HG03521 (cell line): ENCODE data around the gene KLK11.

Experiments used
- ATAC-seq: cut with Tn5 transposase; IDR thresholded peaks from one replicate; pipeline ENCODE4 v1.9.1; 2021; ENCODE audit warnings: mild to moderate bottlenecking, moderate library complexity; ENCODE audit not compliant: unreplicated experiment

KLK11 gene

DNA sequence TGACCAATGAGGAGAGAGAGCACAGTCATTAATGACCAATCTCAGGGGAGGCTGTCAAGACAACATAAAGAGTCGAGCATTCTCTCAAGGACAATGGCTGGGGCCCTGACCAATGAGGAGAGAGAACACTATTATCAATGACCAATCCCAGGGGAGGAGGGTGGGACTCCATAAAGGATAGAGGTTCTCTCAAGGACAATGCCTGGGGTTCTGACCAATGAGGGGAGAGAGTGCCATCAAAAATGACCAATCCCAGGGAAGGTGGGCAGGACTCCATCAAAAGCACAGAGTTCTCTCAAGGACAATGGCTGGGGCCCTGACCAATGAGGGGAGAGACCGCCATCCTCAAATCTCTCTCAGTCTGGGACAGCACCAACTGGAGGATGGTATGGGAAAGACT, 3.3 kb upstream of the KLK11 start:
- ATAC-seq, result no peak

DNA sequence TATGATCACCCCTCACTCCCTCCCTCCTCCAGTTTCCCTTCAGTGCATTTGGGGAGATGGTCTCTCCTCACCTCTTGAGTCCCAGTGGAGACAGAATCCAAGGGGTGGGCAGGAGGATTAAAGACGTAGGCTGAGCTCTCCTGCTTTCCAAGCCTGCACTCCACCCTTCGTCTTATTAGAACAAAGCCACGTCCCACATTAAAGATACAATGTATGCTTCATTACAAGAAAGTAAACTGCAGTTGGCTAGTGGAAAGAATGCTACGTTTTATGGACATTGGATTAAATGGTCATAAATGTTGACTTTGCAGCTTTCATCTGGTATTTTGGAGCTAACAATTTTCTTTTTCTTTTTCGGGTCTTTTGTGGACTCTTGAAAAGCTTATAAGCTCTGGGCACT, 1.5 kb upstream of the KLK11 start:
- ATAC-seq, result no peak

DNA sequence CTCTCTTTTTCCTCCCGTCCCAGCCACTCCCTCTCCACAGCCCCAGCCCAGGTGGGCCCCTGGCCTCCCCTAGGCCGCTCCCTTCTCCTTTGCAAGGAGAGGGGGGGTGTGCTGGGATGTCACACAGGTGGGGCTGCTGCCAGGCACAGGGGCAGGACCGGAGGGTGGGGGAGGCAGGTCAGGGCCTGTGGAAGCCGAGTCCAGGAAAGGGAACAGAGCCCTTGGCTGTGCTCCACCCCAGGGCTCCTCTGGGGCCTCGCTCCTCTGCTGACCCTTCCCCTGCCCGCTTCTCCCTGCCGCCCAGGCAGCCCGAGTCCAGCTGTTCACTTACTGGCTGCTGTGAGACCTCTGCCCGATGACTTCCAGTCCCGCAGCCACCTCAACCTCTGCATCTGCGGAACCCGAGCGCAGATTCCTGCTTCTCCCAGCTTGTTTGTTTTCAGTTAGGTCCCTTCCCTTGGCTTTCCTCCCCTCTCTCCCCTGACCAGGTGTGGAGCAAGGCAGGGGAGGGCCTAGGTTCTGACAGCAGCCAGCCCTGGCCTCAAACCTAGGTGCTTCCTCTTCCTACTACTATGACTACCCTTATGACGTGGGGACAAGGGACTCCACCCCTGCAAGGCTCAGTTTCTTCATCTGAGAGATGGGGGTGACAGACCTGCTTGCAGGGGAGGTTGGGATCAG, 850 bp upstream of the KLK11 start:
- ATAC-seq, result no peak

DNA sequence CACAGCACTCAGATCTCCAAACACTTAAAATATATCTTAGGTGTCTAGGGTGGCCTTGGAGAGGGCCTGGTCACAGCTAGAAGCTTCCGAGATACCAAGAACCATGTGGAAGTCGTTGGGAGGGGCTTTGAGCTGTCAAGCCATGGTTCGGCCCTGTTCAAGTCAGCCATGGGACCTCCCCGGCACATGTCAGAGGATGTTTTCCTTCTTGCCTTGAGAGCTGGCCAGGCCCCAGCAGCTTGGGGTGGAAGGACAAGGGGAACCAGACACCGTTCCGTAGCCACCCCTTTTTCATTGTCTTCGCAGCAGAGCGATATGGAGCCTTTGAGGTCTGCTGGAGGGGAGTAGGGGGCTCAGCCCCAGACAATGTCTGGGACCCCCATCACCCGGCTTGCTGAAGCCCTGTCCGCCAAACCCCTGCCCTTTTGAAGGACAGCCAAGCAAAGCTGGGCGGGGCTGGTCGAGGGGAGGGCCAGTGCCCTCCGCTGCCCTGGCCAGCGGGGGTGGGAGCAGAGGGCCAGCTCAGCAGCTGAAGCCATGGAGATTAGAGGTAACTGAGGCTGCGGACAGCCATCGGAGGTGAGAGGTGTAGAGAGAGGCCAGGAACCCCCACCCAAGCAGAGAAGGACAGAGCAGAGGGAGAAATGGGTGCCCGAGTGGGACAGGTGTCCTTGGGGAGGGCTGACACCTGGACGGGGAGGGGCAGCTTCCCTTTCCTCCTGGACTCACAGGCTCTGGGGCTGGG, 435 bp downstream of the KLK11 start:
- ATAC-seq, result no peak

DNA sequence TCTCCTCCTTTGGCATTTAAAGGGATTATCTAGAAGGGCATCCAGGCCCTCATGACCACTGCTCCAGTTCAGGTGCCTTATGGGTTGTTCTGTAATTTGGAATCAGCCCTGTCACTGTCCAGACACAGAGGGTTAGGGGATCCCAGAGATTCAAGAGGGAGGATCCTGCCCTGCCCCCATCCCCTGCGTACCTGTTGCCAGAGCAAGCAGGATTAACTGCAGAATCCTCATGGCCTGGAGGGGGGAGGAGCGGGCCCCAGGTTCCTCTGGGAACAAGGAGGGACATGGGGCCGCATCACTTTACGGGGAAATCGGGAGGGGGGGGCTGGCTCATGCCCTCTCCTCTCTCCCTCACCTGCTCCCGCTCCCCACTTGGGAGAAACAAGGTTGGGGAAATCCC, 1.0 kb downstream of the KLK11 start:
- no peak for ATAC-seq

DNA sequence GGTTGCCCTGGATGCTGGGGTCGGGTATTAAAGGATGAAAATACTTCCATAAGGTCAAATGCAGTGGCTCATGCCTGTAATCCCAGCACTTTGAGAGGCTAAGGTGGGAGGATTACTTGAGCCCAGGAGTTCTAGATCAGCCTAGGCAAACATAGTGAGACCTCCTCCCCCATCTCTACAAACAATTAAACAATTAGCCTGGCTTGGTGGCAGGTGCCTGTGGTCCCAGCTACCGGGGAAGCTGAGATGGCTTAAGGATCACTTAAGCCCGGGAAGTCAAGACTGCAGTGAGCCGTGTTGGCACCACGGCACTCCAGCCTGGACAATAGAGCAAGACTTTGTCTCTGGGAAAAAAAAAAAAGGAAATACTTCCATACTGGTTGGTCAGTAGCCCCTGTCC, 1.5 kb downstream of the KLK11 start:
- no peak for ATAC-seq

DNA sequence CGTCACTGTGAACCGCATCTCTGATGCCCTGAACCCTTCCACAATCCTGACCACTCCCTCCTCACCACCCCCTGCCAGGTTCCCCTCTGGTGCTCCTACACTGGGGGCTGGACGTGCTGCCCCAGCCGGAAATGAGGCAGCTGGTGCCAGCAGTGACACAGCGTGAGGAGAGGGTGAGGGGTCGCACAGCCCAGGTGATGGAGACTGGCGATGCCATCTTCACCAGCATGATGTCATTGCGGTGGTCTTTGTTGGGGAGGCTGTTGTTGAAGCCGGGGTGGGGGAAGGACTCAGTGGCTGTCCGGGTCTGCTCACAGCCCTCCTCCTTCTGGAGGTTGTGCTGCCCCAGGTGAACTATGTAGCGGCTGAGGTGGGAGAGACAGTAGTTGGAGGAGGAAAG, 2.5 kb downstream of the KLK11 start:
- no peak for ATAC-seq

DNA sequence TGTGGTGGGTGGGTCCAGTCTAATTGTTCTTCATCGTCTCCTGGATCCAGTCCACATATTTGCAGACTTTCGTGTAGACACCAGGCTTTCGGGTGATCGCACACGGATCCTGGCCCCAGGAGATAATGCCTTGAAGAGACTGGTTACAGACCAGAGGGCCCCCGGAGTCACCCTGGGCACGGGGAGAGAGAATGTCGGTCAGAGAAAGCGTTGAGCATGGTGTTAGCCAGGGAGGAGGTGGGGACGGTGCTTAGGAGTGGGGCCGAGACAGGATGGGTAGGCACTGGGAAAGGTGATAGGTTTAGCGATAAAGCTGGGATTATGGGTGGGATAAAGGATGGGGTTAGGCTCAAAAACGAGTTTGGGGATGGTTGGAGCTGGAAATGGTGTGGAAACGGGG, 3.9 kb downstream of the KLK11 start:
- ATAC-seq, result no peak

DNA sequence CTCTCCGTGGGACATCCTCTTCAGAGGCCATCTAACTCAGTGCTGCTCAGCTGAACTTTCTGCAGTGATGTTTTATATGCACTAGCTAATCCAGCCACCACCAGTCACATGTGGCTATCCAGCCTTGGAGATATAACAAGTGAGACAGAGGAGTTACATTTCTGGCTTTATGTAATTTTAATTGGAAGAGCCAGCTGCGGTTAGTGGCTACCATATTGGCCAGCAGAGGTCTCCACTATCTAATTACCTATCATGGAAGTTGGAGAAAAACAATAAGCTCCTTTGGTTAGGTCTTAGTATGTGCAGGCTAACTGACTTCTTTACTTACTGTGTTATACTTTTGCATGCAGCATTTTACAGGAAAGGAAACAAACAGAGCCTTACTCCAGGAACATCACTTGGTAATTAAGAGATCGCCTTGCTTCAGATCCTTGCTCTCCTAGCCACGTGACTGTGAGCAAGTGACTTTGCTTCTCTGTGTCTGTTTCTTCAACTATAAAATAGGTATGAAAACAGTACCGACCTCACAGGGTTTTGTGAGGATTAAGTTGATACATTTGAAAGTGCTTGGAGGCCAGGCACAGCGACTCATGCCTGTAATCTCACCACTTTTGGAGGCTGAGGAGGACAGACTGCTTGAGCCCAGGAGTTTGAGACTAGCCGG, 5.3 kb downstream of the KLK11 start:
- ATAC-seq, result no peak

DNA sequence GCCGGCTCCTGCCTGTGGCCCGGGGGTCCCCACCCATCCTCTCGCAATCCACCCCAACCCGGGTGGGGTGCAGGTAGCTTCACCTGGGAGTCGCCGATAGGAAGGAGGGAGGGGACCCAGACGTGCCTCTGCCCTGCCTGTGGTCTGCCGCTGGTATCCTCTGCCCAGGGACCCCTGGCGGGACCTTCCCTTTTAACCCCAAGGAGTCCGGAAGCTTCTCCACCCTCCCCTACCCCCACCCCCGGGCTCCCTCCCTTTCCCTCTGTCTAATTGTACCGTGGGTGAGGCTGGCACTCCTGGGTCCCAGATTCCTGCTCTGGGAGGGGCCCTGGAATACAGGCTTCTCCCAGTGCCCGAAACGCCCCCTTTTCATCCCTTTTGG, 6.9 kb downstream of the KLK11 start, which contains the start of gene KLK10:
TSS of gene KLK10 (minus strand) at position 166 of the 382 bp plus-strand sequence. CDS start 579 bp downstream, outside the sequence.
- no peak for ATAC-seq

DNA sequence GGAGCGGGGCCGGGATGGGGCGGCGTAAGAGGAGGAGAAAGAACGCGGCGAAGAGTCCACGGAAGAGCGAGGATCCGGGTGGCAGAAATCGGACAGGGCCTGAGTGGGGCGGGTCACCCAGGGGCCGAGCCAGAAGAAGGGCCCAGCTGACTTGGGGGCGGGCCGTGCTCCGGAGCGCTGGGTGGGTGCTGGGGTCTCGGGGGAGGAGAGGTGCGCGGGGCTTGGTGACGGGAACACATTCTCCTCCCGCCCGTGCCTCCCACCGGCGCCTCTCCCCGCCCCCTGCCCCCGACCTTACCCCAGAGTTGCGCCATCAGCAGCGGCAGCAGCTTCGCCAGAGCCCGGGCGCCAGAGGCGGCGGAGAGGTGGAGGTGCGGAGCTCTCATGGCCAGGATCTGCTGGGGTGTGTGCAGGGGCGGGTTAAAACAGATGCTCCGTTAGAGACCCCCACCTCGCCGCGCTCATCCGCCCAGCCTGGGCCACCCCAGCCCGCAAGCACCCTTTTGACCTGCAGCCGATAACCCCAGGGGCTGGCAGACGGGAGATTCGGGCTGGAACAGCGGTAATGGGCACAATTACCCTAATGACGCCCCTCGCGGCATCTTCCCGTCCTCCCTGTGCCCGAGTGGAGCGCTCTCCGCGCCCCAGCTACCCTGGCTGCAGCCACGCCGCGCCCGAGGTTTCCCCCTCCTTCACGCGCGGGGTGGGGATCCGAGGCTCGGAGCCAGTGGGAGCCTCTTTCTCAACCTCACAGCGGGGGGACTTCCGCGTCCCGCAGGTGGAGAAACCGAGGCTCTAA, 7.5 kb downstream of the KLK11 start:
- no peak for ATAC-seq

DNA sequence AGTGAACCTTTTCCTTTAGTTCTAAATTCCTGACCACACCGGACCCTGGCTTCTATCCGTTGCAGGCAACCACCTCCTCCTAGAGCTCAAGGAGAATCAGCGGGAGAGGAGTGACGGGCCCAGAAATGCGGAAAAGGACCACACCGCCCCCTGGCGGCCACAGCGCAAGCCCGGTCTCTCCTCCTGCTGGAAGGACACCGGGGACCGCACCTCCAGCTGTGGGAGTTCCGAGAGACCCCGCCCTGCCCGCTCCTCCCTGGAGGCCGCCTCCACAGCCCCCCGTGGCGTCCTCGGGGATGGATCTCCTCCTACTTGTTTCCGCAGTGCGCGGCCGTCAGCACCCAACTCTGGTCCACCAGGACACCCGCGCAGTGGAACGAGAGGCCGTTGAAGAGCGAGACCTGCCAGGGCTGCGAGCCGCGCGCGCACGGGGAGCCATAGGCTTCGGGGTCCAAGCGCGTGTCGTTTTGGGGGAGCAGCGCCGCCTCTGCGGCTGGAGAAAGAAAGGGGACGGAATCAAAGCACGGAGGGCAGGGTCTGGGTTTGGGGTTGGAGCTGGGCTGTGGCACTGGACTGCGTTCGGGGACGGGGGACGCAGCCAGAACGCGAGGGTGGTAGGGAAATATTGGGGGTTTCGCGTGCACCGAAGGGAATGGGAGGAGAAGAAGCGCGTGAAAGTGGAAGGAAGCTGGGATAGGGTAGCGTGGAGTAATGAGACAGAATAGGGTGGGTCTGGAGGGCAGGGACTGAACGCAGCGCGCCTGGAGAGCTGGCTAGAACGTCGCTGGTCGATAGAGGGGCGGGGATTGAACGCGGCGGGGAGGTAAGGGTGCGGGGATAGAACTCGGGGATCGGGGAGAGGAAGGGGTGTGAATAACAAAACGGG, 9.4 kb downstream of the KLK11 start:
- ATAC-seq, result no peak

DNA sequence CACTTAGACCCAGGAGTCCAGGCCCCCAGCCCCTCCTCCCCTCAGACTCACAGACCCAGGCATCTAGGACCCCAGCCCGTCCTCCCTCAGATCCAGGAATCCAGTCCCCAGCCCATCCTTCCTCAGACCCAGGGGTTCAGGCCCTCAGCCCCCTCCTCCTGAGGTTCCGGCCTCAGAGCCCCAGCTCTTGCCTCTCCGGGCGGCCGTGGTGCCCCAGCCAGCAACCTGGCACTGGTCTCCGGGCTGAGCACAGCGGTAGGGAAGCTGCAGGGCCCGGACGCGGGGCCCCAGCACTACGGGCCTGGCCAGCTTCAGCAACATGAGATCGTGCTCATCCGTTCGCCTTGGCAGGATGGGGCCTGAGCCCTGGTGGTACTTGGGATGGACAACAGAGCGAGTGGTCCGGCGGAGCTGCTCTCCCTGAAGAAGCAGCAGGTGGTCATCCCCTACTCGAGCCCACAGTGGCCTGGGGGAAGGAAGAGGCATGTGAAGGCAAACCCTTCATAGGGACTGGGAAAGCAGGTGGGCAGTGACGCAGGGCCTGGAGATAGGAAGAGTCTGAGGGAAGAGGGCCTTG, 10.6 kb downstream of the KLK11 start:
- ATAC-seq, result no peak

DNA sequence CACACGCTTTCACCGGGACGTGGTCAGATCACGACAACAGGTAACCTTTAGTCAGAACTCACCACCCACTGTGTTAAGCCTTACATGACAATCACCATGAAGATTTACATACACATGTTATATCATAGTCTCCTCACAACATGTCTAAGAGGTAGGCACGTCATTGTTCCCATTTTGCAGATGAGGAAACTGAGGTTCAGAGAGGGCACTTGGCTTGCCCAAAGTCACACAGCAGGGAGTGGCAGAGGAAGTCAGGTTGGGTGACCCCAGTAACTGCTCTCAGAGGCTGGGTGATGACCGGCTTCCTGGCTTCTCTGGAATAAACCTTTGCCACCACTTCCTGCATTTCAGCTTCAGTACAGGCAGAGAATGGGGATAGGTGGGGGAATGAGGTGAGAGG, 12.2 kb downstream of the KLK11 start:
- ATAC-seq, result no peak

DNA sequence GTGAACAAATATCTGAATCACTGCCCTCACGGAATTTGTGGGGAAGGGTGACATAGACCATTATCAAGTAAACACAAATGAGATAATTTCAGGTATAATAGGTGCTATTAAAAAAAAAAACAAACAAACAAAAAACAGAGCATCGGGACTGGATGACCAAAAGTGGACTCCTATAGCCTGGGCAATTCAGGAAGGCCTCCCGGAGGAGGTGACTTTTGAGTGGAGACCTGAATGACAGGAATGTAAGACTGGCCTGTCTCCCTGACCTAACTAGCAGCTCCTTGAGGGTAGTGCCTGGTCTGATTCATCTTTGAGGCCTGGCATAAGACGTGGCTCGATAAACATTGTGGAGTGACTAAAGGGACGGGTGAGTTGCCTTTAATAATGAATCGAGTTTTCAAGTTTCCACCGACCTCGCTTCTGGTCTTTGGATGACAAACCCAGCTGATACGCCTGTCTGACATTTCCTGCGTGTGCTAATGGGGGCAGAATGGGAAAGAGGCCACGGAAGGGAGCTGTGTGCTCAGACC, 13.7 kb downstream of the KLK11 start:
- ATAC-seq, result no peak

DNA sequence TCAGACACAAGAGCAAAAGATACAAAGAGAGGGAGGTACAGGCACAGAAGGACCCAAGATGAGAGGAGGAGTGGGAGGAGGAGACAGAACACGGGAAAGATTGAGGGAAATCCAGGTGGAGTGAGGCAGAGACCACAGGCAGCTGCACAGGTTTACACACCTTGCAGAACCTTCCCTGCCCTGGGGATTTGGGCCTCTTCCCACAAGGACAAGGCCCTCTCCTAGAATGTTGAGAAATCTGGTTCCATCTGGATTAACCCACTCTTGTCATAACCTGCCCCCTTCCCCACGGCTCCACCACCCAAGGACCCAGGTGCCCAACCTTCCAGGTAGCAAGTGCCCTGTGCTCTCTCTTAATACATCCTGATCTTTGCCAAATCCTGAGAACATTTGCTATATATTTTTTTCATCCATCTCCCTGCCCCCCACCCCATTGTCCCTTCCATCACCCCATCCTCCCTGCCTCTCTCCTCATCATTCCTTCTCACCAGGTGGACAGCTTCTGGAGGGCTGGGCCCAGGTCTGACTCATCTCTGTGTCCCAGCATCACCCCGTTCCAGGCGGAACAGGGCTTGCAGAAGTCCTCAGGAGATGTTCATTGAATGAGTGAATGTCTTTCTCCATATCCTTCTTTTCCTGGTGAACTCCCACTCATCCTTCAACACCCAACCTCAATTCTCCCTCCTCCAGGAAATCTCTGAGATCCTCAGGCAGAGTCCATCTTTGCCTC, 16.2 kb downstream of the KLK11 start:
- no peak for ATAC-seq

DNA sequence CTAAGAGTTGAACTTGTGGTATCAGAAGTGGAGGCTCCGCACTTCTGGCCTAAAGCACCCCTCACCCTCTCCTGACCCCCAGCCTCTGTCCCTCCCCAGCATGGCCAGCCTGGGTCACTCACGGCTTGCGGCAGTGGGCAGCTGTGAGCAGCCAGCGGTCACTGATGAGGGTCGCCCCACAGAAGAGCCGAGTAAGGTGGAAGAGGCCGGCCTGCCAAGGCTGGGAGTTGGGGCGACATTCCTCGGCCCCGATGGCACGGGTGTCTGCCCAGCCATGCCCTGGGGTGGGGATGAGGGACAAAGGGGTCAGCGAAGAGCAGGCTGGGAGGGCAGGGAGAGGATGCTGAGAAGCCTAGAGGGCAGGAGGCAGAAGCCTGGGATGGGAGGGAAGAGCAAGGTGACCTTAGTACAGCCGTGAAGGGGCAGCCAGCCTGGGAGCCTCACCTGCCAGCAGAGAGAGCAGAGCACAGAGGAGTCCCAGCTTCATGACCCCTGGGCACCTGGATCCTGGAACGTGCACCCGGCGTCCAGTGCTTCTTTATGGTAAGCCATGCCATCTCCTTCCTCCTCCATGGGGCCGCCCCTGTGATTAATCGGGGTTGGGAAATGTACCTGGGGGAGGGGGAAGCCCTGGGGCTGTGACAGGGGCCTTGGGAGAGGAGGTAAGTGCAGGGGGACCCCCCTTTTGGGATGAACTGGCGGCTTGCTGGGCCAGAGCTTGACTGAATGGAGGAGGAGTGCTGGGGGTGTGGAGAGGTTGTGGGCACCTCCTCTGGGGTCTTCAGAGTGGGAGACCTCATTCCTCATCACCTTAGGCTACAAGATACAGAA, 17.1 kb downstream of the KLK11 start:
- ATAC-seq, result no peak

DNA sequence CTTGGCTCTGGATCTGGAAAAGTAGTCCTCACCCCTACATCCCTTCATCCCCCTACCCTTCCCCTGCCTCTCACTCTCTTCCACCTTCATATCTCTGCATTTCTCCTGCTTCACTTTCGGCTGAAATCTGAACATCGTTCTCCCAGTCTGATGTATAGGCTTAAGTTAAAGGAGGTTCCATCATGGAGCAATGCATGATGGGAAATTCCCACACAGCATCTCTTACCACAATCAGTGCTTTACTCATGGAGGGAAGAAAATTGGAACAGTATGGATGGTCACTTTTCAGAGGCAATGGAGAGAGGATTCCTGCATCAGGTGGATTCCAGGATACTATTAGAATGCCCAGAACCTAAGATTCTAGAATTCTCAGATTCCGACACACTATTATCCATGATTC, 18.9 kb downstream of the KLK11 start:
- no peak for ATAC-seq
